ENCODE data around the gene AGRP. TPM values are rescaled to one million over a fixed set of nuclear protein-coding genes. Genes with fewer than 3 reads are reported as not detected.

The AGRP gene
- total RNA-seq, 1 donor from 2014 or later = not detected

DNA sequence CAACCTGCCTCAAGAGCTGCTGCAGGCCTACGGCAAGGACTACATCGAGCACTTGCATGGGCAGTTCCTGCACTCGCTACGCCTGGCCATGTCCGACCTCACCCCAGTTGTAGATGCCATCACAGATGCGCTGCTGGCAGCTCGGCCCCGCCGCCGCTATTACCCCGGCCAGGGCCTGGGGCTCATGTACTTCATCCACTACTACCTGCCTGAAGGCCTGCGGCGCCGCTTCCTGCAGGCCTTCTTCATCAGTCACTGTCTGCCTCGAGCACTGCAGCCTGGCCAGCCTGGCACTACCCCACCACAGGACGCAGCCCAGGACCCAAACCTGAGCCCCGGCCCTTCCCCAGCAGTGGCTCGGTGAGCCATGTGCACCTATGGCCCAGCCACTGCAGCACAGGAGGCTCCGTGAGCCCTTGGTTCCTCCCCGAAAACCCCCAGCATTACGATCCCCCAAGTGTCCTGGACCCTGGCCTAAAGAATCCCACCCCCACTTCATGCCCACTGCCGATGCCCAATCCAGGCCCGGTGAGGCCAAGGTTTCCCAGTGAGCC lies 46.6 kb downstream of the AGRP start:
- Histone ChIP-seq H3K36me3 (ENCODE audit: insufficient read depth, low read length) (no peaks in the 10 kb centered on the region), H2AFZ (ENCODE audit: low read depth, low read length) (no peak overlapping the region), H3K27me3 (ENCODE audit: insufficient read depth, low read length) (peaks cover under 1% of the 10 kb centered on the region), H3K9ac (ENCODE audit: low read length) (no peak overlapping the region), H3K4me3 (ENCODE audit: insufficient read depth, low read depth, low read length) (no peak overlapping the region), H3K27ac (ENCODE audit: low read depth, low read length) (no peak overlapping the region), H3K4me2 (ENCODE audit: low read length) (no peak overlapping the region), H3K79me2 (ENCODE audit: insufficient read depth, low read length) (no peaks in the 10 kb centered on the region), H3K4me1 (ENCODE audit: insufficient read depth, low read length) (no peaks in the 10 kb centered on the region), H3K9me3 (ENCODE audit: insufficient read depth, low read depth, low read length) (no peaks in the 10 kb centered on the region), H4K20me1 (ENCODE audit: insufficient read depth, low read length) (peaks cover 30% of the 10 kb centered on the region)
- Mint-ChIP-seq H3K27me3 (ENCODE audit: low read depth, unreplicated experiment) (peaks cover 10% of the 10 kb centered on the region), H3K4me3 (ENCODE audit: unreplicated experiment) (no peak overlapping the region), H3K27ac (ENCODE audit: unreplicated experiment) (no peak overlapping the region), H3K9me3 (ENCODE audit: unreplicated experiment) (peaks cover 2% of the 10 kb centered on the region), H3K36me3 (ENCODE audit: low read depth, unreplicated experiment) (peaks cover 35% of the 10 kb centered on the region), H3K4me1 (ENCODE audit: low read depth, unreplicated experiment) (peaks cover 3% of the 10 kb centered on the region)
- TF ChIP-seq, protein P1, sequence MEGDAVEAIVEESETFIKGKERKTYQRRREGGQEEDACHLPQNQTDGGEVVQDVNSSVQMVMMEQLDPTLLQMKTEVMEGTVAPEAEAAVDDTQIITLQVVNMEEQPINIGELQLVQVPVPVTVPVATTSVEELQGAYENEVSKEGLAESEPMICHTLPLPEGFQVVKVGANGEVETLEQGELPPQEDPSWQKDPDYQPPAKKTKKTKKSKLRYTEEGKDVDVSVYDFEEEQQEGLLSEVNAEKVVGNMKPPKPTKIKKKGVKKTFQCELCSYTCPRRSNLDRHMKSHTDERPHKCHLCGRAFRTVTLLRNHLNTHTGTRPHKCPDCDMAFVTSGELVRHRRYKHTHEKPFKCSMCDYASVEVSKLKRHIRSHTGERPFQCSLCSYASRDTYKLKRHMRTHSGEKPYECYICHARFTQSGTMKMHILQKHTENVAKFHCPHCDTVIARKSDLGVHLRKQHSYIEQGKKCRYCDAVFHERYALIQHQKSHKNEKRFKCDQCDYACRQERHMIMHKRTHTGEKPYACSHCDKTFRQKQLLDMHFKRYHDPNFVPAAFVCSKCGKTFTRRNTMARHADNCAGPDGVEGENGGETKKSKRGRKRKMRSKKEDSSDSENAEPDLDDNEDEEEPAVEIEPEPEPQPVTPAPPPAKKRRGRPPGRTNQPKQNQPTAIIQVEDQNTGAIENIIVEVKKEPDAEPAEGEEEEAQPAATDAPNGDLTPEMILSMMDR (IDR thresholded peaks at IDR 0.05; ENCODE audit: insufficient read depth, low read depth, low read length) = no peak
- TF ChIP-seq EZH2 (IDR thresholded peaks at IDR 0.05; ENCODE audit: insufficient read depth, low read length) = no peak
- no peak for FAIRE-seq
- no peak for DNase-seq (ENCODE audit: low read depth)

- Mint-ChIP-seq H3K9me3 (ENCODE audit: unreplicated experiment) (peaks cover 2% of the 10 kb centered on the region), H3K27me3 (ENCODE audit: low read depth, unreplicated experiment) (peaks cover 12% of the 10 kb centered on the region), H3K27ac (ENCODE audit: unreplicated experiment) (no peak overlapping the region), H3K36me3 (ENCODE audit: low read depth, unreplicated experiment) (peaks cover 32% of the 10 kb centered on the region), H3K4me1 (ENCODE audit: low read depth, unreplicated experiment) (peaks cover 3% of the 10 kb centered on the region), H3K4me3 (ENCODE audit: unreplicated experiment) (no peak overlapping the region)
- no peaks in the 10 kb centered on the region for H3K9me3 ChIP-seq (ENCODE audit: insufficient read depth, low read depth, low read length)
- no peaks in the 10 kb centered on the region for H3K4me1 ChIP-seq (ENCODE audit: insufficient read depth, low read length)
- H3K4me2 ChIP-seq (ENCODE audit: low read length) = no peak overlapping the region
- no peak for FAIRE-seq
- DNase-seq (ENCODE audit: low read depth) = no peak
- no peak overlapping the region for H3K9ac ChIP-seq (ENCODE audit: low read length)
- peaks cover 24% of the 10 kb centered on the region for H4K20me1 ChIP-seq (ENCODE audit: insufficient read depth, low read length)
- no peaks in the 10 kb centered on the region for H3K79me2 ChIP-seq (ENCODE audit: insufficient read depth, low read length)
- no peak overlapping the region for H3K4me3 ChIP-seq (ENCODE audit: insufficient read depth, low read depth, low read length)
- H3K27ac ChIP-seq (ENCODE audit: low read depth, low read length) = no peak overlapping the region
- no peak for TF ChIP-seq EZH2 (IDR thresholded peaks at IDR 0.05; ENCODE audit: insufficient read depth, low read length)
- TF ChIP-seq, protein P1 (IDR thresholded peaks at IDR 0.05; ENCODE audit: insufficient read depth, low read depth, low read length) = no peak
- H3K36me3 ChIP-seq (ENCODE audit: insufficient read depth, low read length) = no peaks in the 10 kb centered on the region
- H3K27me3 ChIP-seq (ENCODE audit: insufficient read depth, low read length) = peaks cover 5% of the 10 kb centered on the region
- H2AFZ ChIP-seq (ENCODE audit: low read depth, low read length) = no peak overlapping the region
Measured at GRCh38 chr16:67435758-67436164, 47.6 kb downstream of the AGRP start.

DNA sequence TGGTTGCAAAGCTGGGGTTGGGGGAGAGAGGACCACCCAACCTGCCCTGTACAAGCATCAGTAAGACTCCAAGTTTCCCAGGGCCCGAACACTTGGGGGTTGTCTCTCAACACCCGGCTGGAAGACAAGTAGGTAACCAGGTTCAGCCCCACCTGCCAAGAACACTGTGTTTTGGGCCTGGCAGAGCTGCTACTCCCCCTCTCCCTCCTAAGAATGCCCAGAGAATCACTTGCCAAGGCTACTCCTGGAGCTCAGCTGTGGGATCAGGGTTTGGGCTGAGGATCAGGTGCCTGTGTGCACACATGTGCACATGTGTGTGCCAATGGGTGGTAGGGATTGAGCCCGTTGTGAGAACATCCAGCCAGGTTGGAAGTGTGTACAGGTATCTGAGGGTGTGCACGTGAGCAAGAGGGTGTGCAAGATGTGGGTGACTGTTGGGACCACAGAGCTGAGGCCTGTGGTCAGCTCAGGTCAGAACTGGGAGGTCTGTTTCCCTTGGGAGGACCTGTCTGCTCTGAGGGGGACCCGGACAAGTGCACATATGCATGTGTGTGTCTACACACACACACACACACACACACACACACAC lies 50.1 kb downstream of the AGRP start:
- no peak overlapping the region for H3K4me3 ChIP-seq (ENCODE audit: insufficient read depth, low read depth, low read length)
- no peak overlapping the region for H3K9ac ChIP-seq (ENCODE audit: low read length)
- Mint-ChIP-seq H3K9me3 (ENCODE audit: unreplicated experiment) (peaks cover 2% of the 10 kb centered on the region), H3K36me3 (ENCODE audit: low read depth, unreplicated experiment) (peaks cover 24% of the 10 kb centered on the region), H3K4me1 (ENCODE audit: low read depth, unreplicated experiment) (peaks cover 3% of the 10 kb centered on the region), H3K27ac (ENCODE audit: unreplicated experiment) (no peak overlapping the region), H3K4me3 (ENCODE audit: unreplicated experiment) (no peak overlapping the region), H3K27me3 (ENCODE audit: low read depth, unreplicated experiment) (peaks cover 30% of the 10 kb centered on the region)
- no peak for TF ChIP-seq EZH2 (IDR thresholded peaks at IDR 0.05; ENCODE audit: insufficient read depth, low read length)
- TF ChIP-seq, protein P1 (IDR thresholded peaks at IDR 0.05; ENCODE audit: insufficient read depth, low read depth, low read length) = no peak
- FAIRE-seq (no peak), DNase-seq (ENCODE audit: low read depth) (no peak)
- H4K20me1 ChIP-seq (ENCODE audit: insufficient read depth, low read length) = peaks cover 28% of the 10 kb centered on the region
- no peak overlapping the region for H2AFZ ChIP-seq (ENCODE audit: low read depth, low read length)
- no peaks in the 10 kb centered on the region for H3K36me3 ChIP-seq (ENCODE audit: insufficient read depth, low read length)
- peaks cover 4% of the 10 kb centered on the region for H3K4me1 ChIP-seq (ENCODE audit: insufficient read depth, low read length)
- no peak overlapping the region for H3K27ac ChIP-seq (ENCODE audit: low read depth, low read length)
- H3K79me2 ChIP-seq (ENCODE audit: insufficient read depth, low read length) = no peaks in the 10 kb centered on the region
- no peak overlapping the region for H3K4me2 ChIP-seq (ENCODE audit: low read length)
- no peaks in the 10 kb centered on the region for H3K9me3 ChIP-seq (ENCODE audit: insufficient read depth, low read depth, low read length)
- peaks cover 25% of the 10 kb centered on the region for H3K27me3 ChIP-seq (ENCODE audit: insufficient read depth, low read length)
